ENCODE results near the gene TMEM39B.

- TF ChIP-seq, protein P1, sequence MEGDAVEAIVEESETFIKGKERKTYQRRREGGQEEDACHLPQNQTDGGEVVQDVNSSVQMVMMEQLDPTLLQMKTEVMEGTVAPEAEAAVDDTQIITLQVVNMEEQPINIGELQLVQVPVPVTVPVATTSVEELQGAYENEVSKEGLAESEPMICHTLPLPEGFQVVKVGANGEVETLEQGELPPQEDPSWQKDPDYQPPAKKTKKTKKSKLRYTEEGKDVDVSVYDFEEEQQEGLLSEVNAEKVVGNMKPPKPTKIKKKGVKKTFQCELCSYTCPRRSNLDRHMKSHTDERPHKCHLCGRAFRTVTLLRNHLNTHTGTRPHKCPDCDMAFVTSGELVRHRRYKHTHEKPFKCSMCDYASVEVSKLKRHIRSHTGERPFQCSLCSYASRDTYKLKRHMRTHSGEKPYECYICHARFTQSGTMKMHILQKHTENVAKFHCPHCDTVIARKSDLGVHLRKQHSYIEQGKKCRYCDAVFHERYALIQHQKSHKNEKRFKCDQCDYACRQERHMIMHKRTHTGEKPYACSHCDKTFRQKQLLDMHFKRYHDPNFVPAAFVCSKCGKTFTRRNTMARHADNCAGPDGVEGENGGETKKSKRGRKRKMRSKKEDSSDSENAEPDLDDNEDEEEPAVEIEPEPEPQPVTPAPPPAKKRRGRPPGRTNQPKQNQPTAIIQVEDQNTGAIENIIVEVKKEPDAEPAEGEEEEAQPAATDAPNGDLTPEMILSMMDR (IDR thresholded peaks at IDR 0.05; ENCODE audit: low read length), result no peak
- TF ChIP-seq EZH2phosphoT487 (IDR thresholded peaks at IDR 0.05; ENCODE audit: low read length) (no peak), EZH2 (optimal IDR thresholded peaks at IDR 0.05; ENCODE audit: low read depth, low read length) (no peak)
These were observed 54.9 kb downstream of the TMEM39B start for GRCh38 chr1:32127409-32128198.

Measured in MM.1S (cell line).